GM19035 (cell line): Measurements from ENCODE around the gene TPD52L1.
"Not testable (repeated sequence)": the region's sequence is repeated elsewhere in the genome, so short reads cannot be mapped to it uniquely, and the experiment has no call there.

Source experiments
- ATAC-seq: cut with Tn5 transposase; IDR thresholded peaks from one replicate; pipeline ENCODE4 v1.9.1; 2021; ENCODE audit not compliant: unreplicated experiment

The TPD52L1 gene

DNA sequence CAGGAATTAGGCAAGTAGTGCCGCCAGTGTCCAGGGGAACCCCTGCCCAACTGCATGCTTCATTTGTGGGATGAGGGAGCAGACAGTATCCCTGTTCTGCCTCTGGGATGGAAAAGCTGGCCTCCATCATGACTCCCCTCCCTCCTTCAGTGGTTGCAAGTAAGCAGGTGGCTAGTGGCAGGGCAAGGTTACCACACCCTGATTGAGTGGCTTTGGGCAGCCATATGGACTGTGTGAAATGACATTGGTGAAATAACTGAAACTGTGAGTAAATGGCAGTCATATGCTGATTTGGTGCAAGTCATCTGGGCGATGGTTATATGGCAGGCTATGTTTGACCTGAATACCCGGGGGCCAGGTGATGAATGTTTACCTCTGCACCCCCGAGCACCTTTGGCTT, 115.2 kb downstream of the TPD52L1 start:
- ATAC-seq: no peak

GRCh38 chr6:125269328-125269985, 115.9 kb downstream of the TPD52L1 start:
- no peak for ATAC-seq

GRCh38 chr6:125270380-125270779, 116.8 kb downstream of the TPD52L1 start:
- no peak for ATAC-seq

- no peak for ATAC-seq
Observed at GRCh38 chr6:125271486-125272159, 118.0 kb downstream of the TPD52L1 start.

DNA sequence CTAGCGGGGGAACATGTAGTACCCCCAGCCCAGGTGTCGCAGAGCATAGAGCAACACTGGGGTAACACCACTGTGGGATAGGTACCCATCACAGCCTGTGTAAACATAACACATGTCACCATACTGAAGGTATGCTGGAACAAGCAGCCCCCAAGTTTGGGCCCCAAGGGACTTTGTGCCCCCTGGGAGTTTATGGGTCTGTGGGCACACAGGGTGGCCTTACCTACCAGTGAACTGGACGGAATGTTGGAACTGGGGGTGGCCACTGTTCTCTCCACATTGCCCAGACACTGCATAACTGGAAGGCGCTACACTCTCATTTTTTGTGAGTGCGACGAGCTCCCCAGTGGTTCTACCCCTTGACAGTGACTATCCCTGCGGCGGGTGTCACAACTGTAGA, 119.7 kb downstream of the TPD52L1 start:
- no peak for ATAC-seq

- no peak for ATAC-seq
Observed at GRCh38 chr6:125273965-125274364, 120.4 kb downstream of the TPD52L1 start.

GRCh38 chr6:125274935-125275334, 121.4 kb downstream of the TPD52L1 start:
- ATAC-seq: no peak

GRCh38 chr6:125275779-125276178, 122.2 kb downstream of the TPD52L1 start:
- ATAC-seq: no peak

GRCh38 chr6:125277838-125278237, 124.3 kb downstream of the TPD52L1 start:
- ATAC-seq: no peak

DNA sequence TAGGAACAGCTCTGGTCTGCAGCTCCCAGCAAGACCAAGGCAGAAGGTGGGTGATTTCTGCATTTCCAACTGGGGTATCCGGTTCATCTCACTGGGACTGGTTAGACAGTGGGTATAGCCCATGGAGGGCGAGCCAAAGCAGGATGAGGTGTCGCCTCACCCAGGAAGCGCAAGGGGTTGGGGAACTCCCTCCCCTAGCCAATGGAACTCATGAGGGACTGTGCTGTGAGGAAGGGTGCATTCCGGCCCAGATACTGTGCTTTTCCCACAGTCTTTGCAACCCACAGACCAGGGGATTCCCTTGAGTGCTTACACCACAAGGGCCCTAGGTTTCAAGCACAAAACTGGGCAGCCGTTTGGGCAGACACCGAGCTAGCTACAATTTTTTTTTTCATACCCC, 126.4 kb downstream of the TPD52L1 start:
- ATAC-seq: no peak

GRCh38 chr6:125280370-125281035, 126.9 kb downstream of the TPD52L1 start:
- not testable (repeated sequence) for ATAC-seq

DNA sequence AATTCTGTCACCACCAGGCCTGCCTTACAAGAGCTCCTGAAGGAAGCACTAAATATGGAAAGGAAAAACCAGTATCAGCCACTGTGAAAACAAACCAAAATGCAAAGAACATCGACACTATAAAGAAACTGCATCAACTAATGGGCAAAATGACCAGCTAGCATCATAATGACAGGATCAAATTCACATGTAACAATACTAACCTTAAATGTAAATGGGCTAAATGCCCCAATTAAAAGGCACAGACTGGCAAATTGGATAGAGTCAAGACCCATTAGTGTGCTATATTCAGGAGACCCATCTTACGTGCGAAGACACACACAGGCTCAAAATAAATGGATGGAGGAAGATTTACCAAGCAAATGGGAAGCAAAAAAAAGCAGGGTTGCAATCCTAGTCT, 128.9 kb downstream of the TPD52L1 start:
- ATAC-seq: not testable (repeated sequence)

- ATAC-seq: no peak
Observed at GRCh38 chr6:125285353-125285752, 131.8 kb downstream of the TPD52L1 start.

DNA sequence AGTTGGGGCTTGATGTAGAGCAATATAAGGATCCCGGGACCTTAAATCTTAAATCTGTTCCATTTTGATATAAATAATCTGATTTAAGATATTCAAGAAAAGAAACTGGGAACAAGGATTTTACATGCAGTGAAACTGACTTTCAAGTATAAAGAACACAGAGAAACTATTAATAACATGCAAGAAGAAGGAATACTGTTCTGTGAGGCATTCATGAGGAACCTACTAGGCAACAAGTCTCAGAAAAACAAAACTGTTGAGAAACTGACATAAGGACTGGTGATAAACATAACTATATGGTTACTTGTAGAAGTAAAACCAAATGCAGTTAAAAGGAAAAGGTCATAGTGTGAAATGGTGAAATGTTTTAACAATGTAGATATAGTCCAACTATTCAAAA, 132.4 kb downstream of the TPD52L1 start:
- no peak for ATAC-seq

- ATAC-seq: no peak
Observed at GRCh38 chr6:125287718-125288117, 134.1 kb downstream of the TPD52L1 start.

GRCh38 chr6:125293587-125293986, 140.0 kb downstream of the TPD52L1 start:
- ATAC-seq: no peak

DNA sequence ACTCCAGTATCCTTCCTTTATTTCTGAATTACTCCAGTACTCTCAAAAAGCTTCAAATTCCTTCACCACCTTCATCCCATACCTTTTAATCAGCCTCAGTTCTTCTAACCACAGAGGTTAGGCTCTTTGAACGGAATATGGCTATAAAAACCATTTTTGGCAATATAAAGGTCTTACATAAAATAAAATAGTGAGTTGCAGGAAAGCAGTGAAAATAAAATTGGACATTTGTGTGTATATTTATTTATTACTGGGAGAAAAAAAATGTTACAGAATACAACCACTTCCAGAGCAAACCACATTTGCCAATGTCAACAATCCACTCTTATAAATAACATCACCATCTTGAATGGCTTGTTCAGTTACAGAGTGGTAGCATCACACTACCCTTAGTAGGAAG, 140.5 kb downstream of the TPD52L1 start:
- no peak for ATAC-seq

DNA sequence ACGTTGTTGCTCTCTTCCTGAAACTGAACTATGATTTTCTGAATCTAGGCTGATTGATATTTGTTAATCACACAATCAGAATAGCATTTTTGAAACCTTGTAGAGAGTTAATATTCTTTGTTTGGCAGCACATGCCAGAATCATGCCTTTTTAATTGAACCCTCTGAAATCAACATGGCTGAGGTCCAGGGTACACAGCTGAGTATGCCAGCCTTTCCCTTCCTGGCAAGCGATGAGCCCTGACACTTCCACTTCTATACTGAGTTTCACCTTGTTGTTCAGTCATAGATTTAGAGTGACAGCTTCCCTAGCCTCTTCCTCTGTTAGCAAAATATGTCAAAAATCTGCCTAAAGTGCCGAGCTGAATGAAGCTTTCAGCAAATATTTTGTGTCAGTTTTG, 141.4 kb downstream of the TPD52L1 start:
- no peak for ATAC-seq

GRCh38 chr6:125296471-125296870, 142.9 kb downstream of the TPD52L1 start:
- ATAC-seq: no peak

- no peak for ATAC-seq
Observed at GRCh38 chr6:125299257-125299656, 145.7 kb downstream of the TPD52L1 start.

- ATAC-seq: no peak
Observed at GRCh38 chr6:125300992-125301434, 147.4 kb downstream of the TPD52L1 start.
